Left lung (tissue), 10 donors: Measurements from ENCODE around the gene HYAL3. TPM values are rescaled to one million over a fixed set of nuclear protein-coding genes. Genes with fewer than 3 reads are reported as not detected.
"Not testable (repeated sequence)": the region's sequence is repeated elsewhere in the genome, so short reads cannot be mapped to it uniquely, and the experiment has no call there.

ENCODE experiments used
- ATAC-seq: fragments of 200-7000 bp; cut with Tn5 transposase; one replicate; pipeline ENCODE4 v1.9.1; 2020; ENCODE audit warnings: moderate library complexity
- DNase-seq, 4 donors: peaks; one replicate each; pipeline ENCODE4 v3.0.0-alpha.2; 2013 to 2020
- H3K27ac ChIP-seq, 2 donors: fragments of 200-600 bp; sonication (generic) in 1 of 2; one replicate each; pipeline versions ENCODE4 v1.5.0 to v1.8.0; 2020 to 2021
- H3K27me3 ChIP-seq, 2 donors: fragments of 200-600 bp; sonication (generic) in 1 of 2; one replicate each; pipeline versions ENCODE4 v1.5.0 to v1.8.0; 2020 to 2021
- H3K36me3 ChIP-seq, 2 donors: fragments of 200-600 bp; sonication (generic) in 1 of 2; one replicate each; pipeline versions ENCODE4 v1.5.0 to v1.8.0; 2020 to 2021
- H3K4me1 ChIP-seq, 2 donors: fragments of 200-600 bp; one replicate each; pipeline ENCODE4 v1.8.0; 2021
- H3K4me3 ChIP-seq, 2 donors: fragments of 200-600 bp; sonication (generic) in 1 of 2; one replicate each; pipeline versions ENCODE4 v1.5.0 to v1.8.0; 2020 to 2021; ENCODE audit warnings: mild to moderate bottlenecking in 1 of 2
- H3K9me3 ChIP-seq, 2 donors: fragments of 200-600 bp; sonication (generic) in 1 of 2; one replicate each; pipeline versions ENCODE4 v1.5.0 to v1.8.0; 2020 to 2021
- intact Hi-C, 2 donors: fragments of 100-400 bp; cut with DNase I; formaldehyde crosslinking; loops; one replicate each; pipeline versions ENCODE4 v1.11.2 to v1.14.2; 2022
- polyA plus RNA-seq, 6 donors: library from polyadenylated mRNA; unstranded; fragments of 120-200 nt; gene quantifications; one replicate each; pipeline ENCODE4 v1.2.1, GENCODE V29; 2013; ENCODE audit not compliant: insufficient read length in 6 of 6
- total RNA-seq, 2 donors: library from RNA; stranded (reverse); fragmentation: NEBNext Ultra II Directional; extraction: Animal tissue kit (Norgen Biotek cat#: 25700); gene quantifications; one replicate each; pipeline ENCODE4 v1.2.1, GENCODE V29; 2021
- TF ChIP-seq, protein P1 (sequence below), 2 donors: fragments of 200-600 bp; sonication (generic) in 1 of 2; IDR thresholded peaks; one replicate each; pipeline versions ENCODE4 v1.5.0 to v1.8.0; 2021; ENCODE audit warnings: antibody characterized with exemption in 2 of 2
- donor health status: DM: no; HTN: yes; CAD: no.
- donor health status: DM: no; HTN: no; CAD: no.

The HYAL3 gene
- total and polyA plus RNA-seq, 8 donors = 2.3 to 5.2 (median 4.3) TPM

DNA sequence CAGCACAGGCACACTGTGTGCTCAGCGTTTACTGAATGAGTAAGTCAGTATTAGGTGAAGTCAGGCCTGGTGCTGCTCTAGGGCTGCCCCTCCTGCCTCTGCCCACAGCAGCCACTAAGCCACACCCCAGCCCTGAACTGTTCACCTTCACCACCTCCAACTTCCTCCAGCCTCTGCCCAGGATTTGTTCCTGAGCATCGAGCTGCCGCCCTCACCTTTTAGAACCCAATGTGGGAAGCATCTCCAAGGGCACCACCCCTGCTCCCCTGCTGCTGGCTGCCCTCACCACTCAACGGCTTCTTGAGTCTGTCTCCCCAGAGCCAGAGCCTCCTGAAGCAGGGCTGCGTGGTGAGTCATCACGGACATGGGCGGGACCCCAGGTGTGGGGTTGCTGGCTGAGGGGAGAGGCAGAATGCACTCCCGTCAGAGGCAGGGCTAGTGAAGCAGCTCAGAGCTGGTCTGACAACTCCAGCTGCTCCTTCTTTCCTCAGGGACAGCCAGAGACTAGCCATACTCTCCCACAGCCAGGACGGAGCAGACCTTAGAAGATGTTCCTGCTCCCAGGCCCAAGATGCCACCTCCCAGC, 17.5 kb upstream of the HYAL3 start:
- Histone ChIP-seq H3K4me3 (peak overlapping the region in 1 of 2 donors; percentile 91), H3K27ac (peak overlapping the region; percentile 71 to 83), H3K4me1 (peaks cover 37 to 75% of the 10 kb centered on the region in 2 donors), H3K36me3 (peaks cover 0 to 38% of the 10 kb centered on the region in 2 donors), H3K27me3 (no peaks in the 10 kb centered on the region), H3K9me3 (no peaks in the 10 kb centered on the region)
- intact Hi-C loops = no loop called here
- DNase-seq = peak in 3 of 4 donors; percentile 35 to 95 (median 93)
- TF ChIP-seq, protein P1, sequence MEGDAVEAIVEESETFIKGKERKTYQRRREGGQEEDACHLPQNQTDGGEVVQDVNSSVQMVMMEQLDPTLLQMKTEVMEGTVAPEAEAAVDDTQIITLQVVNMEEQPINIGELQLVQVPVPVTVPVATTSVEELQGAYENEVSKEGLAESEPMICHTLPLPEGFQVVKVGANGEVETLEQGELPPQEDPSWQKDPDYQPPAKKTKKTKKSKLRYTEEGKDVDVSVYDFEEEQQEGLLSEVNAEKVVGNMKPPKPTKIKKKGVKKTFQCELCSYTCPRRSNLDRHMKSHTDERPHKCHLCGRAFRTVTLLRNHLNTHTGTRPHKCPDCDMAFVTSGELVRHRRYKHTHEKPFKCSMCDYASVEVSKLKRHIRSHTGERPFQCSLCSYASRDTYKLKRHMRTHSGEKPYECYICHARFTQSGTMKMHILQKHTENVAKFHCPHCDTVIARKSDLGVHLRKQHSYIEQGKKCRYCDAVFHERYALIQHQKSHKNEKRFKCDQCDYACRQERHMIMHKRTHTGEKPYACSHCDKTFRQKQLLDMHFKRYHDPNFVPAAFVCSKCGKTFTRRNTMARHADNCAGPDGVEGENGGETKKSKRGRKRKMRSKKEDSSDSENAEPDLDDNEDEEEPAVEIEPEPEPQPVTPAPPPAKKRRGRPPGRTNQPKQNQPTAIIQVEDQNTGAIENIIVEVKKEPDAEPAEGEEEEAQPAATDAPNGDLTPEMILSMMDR (IDR thresholded peaks at IDR 0.05) = no peak
- ATAC-seq = peak; percentile 76

DNA sequence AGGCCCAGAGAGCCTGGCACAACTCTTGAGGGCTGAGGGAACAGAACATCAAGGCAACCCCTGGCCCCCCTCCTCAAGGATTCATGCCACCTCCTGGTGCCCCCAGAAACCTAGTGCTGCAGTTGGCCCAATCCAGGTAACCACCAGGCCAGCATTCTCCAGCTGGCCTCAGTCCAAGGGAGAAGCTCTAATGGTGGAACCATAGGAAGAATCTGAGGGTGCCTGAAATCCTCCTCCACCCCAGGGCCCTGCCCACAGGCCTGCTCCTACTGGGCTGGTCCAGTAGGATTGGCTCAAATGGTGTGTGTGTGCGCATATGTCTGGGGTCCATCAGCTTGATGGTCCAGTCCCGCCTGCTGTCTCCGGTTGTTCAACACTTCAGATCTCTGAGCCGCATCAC, 15.6 kb upstream of the HYAL3 start:
- DNase-seq = no peak
- Histone ChIP-seq H3K9me3 (no peaks in the 10 kb centered on the region), H3K27me3 (no peaks in the 10 kb centered on the region), H3K4me1 (peaks cover 29 to 70% of the 10 kb centered on the region in 2 donors), H3K4me3 (no peak overlapping the region), H3K27ac (peak overlapping the region; percentile 31 to 36), H3K36me3 (peaks cover 0 to 37% of the 10 kb centered on the region in 2 donors)
- ATAC-seq = no peak
- TF ChIP-seq, protein P1 (IDR thresholded peaks at IDR 0.05) = no peak
- intact Hi-C loops = no loop called here

DNA sequence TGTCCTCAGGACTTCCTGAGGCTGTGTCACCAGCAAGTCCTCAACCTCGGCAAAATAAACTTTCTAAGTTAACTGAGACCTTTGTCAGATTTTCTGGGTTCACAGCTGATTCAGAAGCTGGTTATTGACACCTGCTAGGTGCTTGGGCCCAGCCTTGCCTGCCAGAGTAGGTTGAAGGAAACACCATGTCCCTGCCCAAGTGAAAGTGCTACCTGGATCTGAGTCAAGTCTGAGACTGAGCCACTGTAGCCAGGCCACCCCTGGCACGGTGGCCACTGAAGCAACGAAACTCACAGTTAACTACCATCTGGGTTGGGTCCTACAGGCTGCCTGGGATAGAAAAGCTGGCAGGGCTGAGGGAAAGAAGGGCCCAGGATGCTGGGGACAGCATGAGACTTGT, 15.1 kb upstream of the HYAL3 start:
- Histone ChIP-seq H3K4me1 (peaks cover 25 to 69% of the 10 kb centered on the region in 2 donors), H3K9me3 (no peaks in the 10 kb centered on the region), H3K27ac (peak overlapping the region; percentile 31 to 36), H3K27me3 (no peaks in the 10 kb centered on the region), H3K36me3 (peaks cover 0 to 32% of the 10 kb centered on the region in 2 donors), H3K4me3 (no peak overlapping the region)
- intact Hi-C loops = no loop called here
- TF ChIP-seq, protein P1 (IDR thresholded peaks at IDR 0.05) = no peak
- ATAC-seq = peak; percentile 8
- DNase-seq = no peak

DNA sequence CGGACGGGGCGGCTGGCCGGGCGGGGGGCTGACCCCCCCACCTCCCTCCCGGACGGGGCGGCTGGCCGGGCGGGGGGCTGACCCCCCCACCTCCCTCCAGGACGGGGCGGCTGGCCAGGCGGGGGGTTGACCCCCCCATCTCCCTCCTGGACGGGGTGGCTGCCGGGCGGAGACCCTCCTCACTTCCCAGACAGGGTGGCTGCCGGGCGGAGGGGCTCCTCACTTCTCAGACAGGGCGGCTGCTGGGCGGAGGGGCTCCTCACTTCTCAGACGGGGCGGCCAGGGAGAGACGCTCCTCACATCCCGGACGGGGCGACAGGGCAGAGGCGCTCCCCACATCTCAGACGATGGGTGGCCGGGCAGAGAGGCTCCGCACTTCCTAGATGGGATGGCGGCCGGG, 12.8 kb upstream of the HYAL3 start:
- H3K27me3 ChIP-seq, H3K27ac ChIP-seq, ATAC-seq, DNase-seq, intact Hi-C loops, H3K4me3 ChIP-seq: not testable (repeated sequence)
- peaks cover 0 to 15% of the 10 kb centered on the region in 2 donors for H3K36me3 ChIP-seq
- peaks cover 2 to 46% of the 10 kb centered on the region in 2 donors for H3K4me1 ChIP-seq
- peaks cover 4 to 15% of the 10 kb centered on the region in 2 donors for H3K9me3 ChIP-seq

DNA sequence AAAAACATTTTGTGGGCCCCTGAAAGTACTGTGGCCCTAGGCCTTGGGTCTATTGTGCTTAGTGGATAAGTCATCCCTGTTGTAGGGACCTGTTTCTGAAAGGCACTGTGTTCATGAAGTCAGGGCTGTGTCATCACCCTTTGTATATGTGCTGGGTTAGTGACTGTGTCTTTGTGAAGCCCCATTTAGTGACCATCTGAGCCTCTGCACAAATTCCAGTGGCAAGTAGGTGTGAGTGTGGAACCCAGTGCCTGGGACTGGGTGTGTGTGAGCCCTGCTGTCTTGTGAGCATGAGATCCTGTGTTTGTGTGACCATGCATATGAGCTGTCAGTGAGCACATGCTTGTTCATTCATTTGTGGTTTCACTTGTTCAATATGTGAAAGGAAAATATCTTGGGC, 5.4 kb upstream of the HYAL3 start:
- no peak for ATAC-seq
- TF ChIP-seq, protein P1 (IDR thresholded peaks at IDR 0.05) = no peak
- Histone ChIP-seq H3K36me3 (peaks cover 0 to 6% of the 10 kb centered on the region in 2 donors), H3K4me1 (peaks cover 25 to 43% of the 10 kb centered on the region in 2 donors), H3K27me3 (no peaks in the 10 kb centered on the region), H3K27ac (no peak overlapping the region), H3K4me3 (no peak overlapping the region), H3K9me3 (peaks cover 4 to 15% of the 10 kb centered on the region in 2 donors)
- intact Hi-C loops = no loop called here
- no peak for DNase-seq
